KG1 (cell line): Measurements from ENCODE around the gene NDUFA9.

ENCODE experiments used
- DNase-seq: peaks from one replicate; lab custom pipeline; 2025; lab: John Stamatoyannopoulos, UW

NDUFA9 gene

DNA sequence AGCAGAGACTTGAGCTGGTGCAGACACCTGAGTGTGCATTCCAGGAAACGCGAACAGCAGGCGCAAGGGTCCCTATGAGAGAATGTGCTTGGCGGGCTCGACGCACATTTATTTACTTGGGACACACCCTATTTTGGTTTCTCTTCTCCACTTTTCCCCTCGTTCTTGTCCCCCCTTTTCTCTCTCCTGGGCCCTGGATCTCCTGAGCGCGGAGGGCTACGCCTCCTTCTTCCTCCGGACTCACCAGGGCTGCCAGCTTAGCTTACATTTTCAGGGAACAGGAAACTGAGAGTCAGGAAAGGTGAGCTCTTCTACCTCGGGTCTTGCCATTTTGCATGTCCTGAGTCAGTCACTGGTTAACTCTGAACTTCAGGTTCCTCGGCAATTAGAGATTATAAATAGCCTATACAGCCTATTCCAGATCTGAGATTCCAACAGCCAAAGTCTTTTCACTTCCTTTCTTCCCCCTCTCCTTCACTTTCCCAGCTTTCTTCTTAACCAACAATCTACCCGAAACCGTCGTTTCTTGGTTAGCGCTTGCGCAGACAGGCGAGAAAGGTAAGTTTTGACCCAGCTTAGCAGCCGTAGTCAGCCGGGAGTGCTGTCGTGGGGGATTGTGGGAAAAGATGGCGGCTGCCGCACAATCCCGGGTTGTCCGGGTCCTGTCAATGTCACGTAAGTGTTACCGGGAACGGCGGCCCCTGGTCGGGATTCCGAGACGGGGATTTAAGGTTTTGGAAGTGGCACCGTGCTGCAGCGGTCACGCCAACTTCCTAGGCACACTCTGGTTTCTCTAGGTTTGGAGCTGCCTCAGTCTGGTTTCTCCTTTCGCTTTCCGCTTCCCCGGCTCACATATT, at the start of gene NDUFA9, which contains the start of gene AKAP3:
Gene NDUFA9 (plus strand): TSS at position 614 of the 857 bp plus-strand sequence. CDS start 13 bp downstream, at position 627.
Gene AKAP3 (minus strand): TSS at position 551 of the 857 bp plus-strand sequence. CDS start 10,855 bp downstream, outside the sequence.
- peak; percentile 76 for DNase-seq

DNA sequence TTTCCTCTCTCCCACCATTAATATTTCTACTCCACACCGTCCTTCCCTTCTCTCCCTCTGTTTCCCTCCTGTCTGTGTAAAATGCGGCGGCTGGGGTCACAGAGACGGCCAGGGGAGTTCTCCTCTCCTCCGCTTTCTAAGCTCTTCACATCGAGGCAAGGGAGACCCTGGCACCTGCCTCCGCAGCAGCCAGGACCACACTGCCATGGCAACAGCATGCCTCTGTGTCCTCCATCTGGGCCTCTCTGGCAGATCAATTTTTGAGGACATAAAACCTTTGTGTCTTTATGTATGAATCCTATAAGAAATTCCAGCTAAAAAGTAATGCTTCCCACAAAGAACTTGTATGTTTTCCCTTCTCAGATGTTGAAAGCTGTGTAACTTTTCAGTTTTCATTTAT, 45.5 kb upstream of the NDUFA9 start:
- no peak for DNase-seq

- no peak for DNase-seq
Observed at GRCh38 chr12:4603946-4604345, 45.0 kb upstream of the NDUFA9 start.

GRCh38 chr12:4604684-4605193, 44.2 kb upstream of the NDUFA9 start:
- DNase-seq = peak; percentile 80

GRCh38 chr12:4607056-4607455, 41.9 kb upstream of the NDUFA9 start:
- no peak for DNase-seq

DNA sequence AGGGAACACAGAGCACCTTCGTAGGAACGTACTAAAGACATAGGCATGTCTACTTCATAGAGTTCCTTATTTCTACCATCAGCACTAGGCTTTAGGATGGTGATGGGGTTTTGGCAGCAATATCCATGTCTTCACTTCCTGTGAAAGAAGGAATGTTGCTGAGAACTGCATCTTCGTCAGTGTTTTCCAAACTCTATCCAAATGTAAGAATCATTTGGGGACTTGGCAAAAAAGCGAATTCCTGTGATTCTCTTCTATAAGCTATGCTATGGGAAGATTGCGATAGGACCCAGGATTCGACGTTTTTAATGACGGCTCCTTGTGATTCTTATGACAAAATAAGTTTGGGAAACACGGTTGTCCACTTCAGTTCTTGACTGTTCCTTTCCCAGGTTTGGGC, 39.8 kb upstream of the NDUFA9 start:
- DNase-seq = no peak

- DNase-seq = no peak
Observed at GRCh38 chr12:4610481-4610880, 38.4 kb upstream of the NDUFA9 start.

GRCh38 chr12:4615667-4616066, 33.2 kb upstream of the NDUFA9 start:
- no peak for DNase-seq

DNA sequence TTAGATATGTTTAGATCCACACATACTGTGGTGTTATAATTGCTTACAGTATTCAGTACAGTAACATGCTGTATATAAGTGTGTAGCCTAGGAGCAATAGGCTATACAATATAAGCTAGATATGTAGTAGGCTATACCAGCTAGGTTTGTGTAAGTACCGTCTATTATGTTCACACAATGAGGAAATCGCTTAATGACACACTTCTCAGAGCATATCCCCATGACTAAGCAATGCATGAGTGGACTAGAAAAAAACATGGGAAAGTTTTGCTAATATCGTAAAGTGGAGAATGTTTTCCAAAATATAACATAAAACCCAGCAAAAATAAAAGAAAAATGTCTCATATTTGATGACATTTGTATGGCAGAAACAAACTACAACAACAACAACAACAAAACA, 27.4 kb upstream of the NDUFA9 start:
- DNase-seq = no peak

- no peak for DNase-seq
Observed at GRCh38 chr12:4626543-4626942, 22.4 kb upstream of the NDUFA9 start.

GRCh38 chr12:4628406-4628805, 20.5 kb upstream of the NDUFA9 start:
- no peak for DNase-seq

DNA sequence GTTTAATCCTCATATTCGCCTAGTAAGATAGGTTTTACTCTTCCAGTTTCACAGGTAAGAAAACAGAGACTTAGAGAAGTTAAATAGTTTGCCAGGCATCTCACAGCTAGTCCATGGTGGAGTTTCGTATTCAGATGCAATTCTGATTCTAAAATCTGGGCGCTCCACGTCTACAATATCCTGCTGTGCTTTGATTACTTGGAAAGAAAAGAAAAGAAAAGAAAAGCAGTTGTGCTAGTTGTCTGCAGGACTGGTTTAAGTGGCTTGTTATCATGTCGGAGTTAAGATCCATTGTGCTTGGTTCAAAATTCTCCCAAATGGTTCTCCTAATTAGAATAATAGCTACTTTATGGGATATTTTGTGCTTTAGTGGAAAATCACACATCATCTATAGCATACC, 18.7 kb upstream of the NDUFA9 start:
- no peak for DNase-seq

DNA sequence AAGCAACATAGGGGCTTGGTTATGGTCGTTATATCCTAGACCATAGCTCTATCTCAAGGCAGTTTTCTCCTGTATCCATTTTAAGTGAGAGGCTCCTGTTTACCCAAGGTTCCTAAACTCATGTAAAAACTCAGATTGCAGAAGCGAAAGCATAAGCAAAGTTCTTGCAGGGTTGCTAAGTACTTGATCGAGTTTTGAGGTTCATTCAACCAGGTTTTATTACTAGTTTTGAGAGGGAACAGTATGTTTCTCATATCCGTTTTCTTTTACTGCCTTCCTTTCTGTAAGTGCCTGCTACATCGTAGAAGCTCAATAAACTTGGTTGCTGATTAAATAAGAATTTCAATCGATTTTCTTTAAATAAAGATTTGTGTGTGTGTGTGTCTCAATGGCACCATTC, 5.2 kb upstream of the NDUFA9 start:
- DNase-seq = no peak

DNA sequence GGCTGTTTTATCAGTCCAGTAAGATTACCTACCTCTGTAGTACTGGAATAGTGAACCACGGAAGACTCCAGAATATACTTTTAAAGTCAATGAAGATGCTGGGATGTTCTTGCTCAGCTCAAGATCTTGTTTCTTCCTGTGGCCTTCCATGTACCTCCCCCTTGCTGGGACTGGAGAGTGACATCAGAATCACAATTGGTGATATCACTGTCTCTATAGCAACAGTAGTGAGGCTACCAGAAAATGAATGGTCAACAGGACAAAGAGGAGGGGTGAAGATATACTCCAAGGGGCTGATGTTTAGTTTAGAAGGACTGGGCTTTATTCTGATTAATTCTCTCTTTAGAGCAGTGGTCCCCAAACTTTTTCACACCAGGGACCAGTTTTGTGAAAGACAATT, 3.9 kb upstream of the NDUFA9 start:
- DNase-seq = no peak

GRCh38 chr12:4648104-4648500, 812 bp upstream of the NDUFA9 start:
- no peak for DNase-seq

GRCh38 chr12:4649358-4649661, 396 bp downstream of the NDUFA9 start:
- DNase-seq = no peak

DNA sequence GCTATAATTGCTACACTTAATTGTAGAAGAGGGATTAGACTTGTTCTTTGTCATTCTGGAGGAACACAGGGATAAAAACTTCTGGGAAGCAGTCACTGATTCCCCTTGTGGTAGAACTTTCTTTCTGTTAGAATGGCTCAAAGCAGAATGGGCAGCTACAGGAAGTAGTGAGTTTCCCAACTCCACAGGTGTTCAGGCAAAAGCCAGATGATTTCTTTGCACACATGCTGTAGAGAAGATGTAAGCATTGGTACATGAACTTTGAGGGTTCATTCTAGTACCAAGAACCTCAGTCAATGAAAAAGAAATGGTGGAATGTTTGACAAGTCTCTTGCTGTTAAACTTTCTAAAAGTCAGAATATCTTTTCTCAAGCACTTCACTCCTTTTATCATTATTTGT, 4.3 kb downstream of the NDUFA9 start:
- no peak for DNase-seq

GRCh38 chr12:4653691-4654090, 4.8 kb downstream of the NDUFA9 start:
- no peak for DNase-seq

GRCh38 chr12:4663971-4664505, 15.1 kb downstream of the NDUFA9 start:
- DNase-seq = no peak

DNA sequence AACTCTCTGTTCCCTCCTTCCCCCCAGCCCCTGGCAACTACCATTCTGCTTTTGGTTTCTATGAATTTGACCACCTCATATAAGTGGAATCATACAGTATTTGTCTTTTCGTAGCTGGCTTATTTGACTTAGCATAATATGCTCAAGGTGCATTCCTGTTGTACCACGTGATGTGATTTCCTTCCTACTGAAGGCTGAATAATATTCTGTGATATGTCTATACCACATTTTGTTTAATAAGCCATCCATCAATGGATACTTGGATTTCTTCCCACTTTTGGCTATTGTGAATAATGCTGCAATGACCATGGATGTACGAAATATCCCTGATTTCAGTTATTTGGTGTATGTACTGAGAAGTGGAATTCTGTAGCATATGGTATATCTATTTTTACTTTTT, 16.3 kb downstream of the NDUFA9 start:
- no peak for DNase-seq

- no peak for DNase-seq
Observed at GRCh38 chr12:4679711-4680110, 30.8 kb downstream of the NDUFA9 start.

DNA sequence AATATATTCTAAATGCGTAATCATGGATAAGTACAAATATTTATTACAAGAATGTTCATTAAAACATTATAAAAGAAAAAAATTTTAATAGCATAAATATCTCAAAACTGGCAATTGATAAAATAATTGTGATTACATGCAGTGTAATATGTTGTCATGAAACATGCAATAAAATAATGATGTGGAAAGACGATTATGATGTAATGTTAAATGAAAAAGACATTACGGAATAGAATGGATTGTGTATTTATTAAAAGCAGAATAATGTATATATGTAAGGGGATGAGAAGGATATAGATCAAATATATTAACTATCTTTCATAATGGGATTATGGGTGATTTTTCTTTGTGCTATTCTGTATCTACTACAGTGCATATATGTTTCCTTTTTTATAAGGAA, 32.8 kb downstream of the NDUFA9 start:
- no peak for DNase-seq

DNA sequence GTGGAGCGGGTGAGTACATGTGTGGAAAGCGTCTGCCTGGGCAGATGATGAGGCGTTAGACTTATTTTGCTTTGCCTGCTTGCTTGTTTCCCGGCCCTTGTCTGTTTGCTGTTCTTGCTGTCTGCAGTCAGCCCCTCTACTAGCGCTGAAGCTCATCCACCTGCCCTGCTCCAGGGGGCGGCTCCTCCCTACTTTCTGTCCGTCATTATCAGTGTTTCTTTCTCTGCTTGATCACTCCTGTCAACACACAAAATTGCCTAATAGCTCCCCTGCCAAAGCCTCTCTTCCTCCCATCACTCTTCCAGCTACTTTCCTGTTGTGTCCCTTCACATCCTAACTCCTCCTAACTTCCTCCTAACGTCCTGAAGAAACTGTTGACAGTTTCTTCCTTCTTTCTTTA, 36.4 kb downstream of the NDUFA9 start:
- DNase-seq = no peak

GRCh38 chr12:4690760-4691159, 41.8 kb downstream of the NDUFA9 start:
- no peak for DNase-seq
